K562 (cell line): ENCODE measurements around the gene PYGB. TPM values are rescaled to one million over a fixed set of nuclear protein-coding genes. Genes with fewer than 3 reads are reported as not detected.
A peak's percentile ranks its signal among the peaks of the same experiment; 100 is the strongest.

Source experiments
- ATAC-seq: fragments of 200-7000 bp; cut with Tn5 transposase; 3 replicates; pipeline ENCODE4 v1.9.1; 2020; ENCODE audit warnings: moderate library complexity
- BruUV-seq: library from RNA; stranded (reverse); fragments of 400-500 nt; replicated peaks from 2 replicates; lab custom pipeline; 2021; lab: Mats Ljungman, UMichigan
- CTCF ChIA-PET: fragments of 300-600 bp; formaldehyde crosslinking; extraction: SDS; loops from one replicate; lab custom pipeline; 2021; ENCODE audit warnings: low intra/inter-chr PET ratio; lab: Yijun Ruan, JAX
- POLR2A ChIA-PET: fragments of 300-600, 350-650 bp; sonication (Branson Sonifier 250); formaldehyde crosslinking; extraction: SDS; loops from one replicate; lab custom pipeline; 2021; ENCODE audit warnings: antibody characterized with exemption, inconsistent platforms; lab: Yijun Ruan, JAX
- DNase-seq, 4 experiments: peaks; one replicate each; pipeline versions ENCODE4 v3.0.0 to v3.0.0-alpha.2; 2011 to 2018; ENCODE audit warnings: low spot score in 3 of 4, mixed read lengths in 3 of 4; ENCODE audit errors: extremely low read depth in 1 of 4
- FAIRE-seq: peaks from 2 replicates; lab custom pipeline; 2011; peaks lifted over from hg19 to GRCh38; lab: Jason Lieb, UNC
- H2AFZ ChIP-seq: 2 replicates; pipeline ENCODE4 v1.6.0; 2011; ENCODE audit warnings: low read depth, low read length, control low read depth, inconsistent platforms
- H3K27ac ChIP-seq: fragments of 200-600 bp; 3 replicates; pipeline ENCODE4 v1.8.0; 2011; ENCODE audit warnings: low read depth, mild to moderate bottlenecking, control low read depth, inconsistent platforms, low read length, moderate library complexity, mixed read lengths; ENCODE audit errors: extremely low read depth
- H3K27me3 ChIP-seq, 2 experiments: fragments of 300-600 bp in 1 of 2; 2 replicates in 1 of 2; 3 replicates in 1 of 2; pipeline versions ENCODE4 v1.6.0 to v1.8.0; 2011; ENCODE audit warnings: inconsistent platforms in 2 of 2, low read length in 2 of 2, mild to moderate bottlenecking in 1 of 2, mixed read lengths in 1 of 2, moderate library complexity in 1 of 2; ENCODE audit not compliant: control insufficient read depth in 2 of 2, insufficient read depth in 2 of 2
- H3K36me3 ChIP-seq: fragments of 300-600 bp; 3 replicates; pipeline ENCODE4 v1.8.0; 2011; ENCODE audit warnings: mild to moderate bottlenecking, low read length, inconsistent platforms; ENCODE audit not compliant: control insufficient read depth, insufficient read depth
- H3K4me1 ChIP-seq, 2 experiments: fragments of 200-600 bp in 1 of 2; replicated peaks in 1 of 2; 2 replicates in 1 of 2; 3 replicates in 1 of 2; pipeline versions ENCODE4 v1.5.1 to v1.8.0; 2011; ENCODE audit warnings: inconsistent platforms in 2 of 2, low read length in 2 of 2, mild to moderate bottlenecking in 1 of 2, mixed read lengths in 1 of 2, moderate library complexity in 1 of 2; ENCODE audit not compliant: control insufficient read depth in 2 of 2, insufficient read depth in 2 of 2
- H3K4me2 ChIP-seq: 2 replicates; pipeline ENCODE4 v1.6.1; 2011; ENCODE audit warnings: low read length, control low read depth, inconsistent platforms, mixed read lengths; ENCODE audit not compliant: insufficient read depth
- H3K4me3 ChIP-seq: fragments of 200-600 bp; sonication (generic), shearing (Covaris generic); 2 replicates; pipeline ENCODE4 v1.5.1; 2016; ENCODE audit warnings: control low read depth, inconsistent platforms
- H3K79me2 ChIP-seq: fragments of 200-600 bp; 3 replicates; pipeline ENCODE4 v1.8.0; 2011; ENCODE audit warnings: low read length, inconsistent platforms; ENCODE audit not compliant: control insufficient read depth, insufficient read depth
- H3K9ac ChIP-seq, 2 experiments: 2 replicates each; pipeline versions ENCODE4 v1.6.0 to v1.6.1; 2011; ENCODE audit warnings: low read depth in 2 of 2, low read length in 2 of 2, control low read depth in 1 of 2, inconsistent platforms in 1 of 2, mild to moderate bottlenecking in 1 of 2, mixed read lengths in 1 of 2; ENCODE audit not compliant: insufficient read depth in 1 of 2
- H3K9me1 ChIP-seq: one replicate; pipeline ENCODE4 v1.6.0; 2011; ENCODE audit warnings: inconsistent platforms, mild to moderate bottlenecking, low read length, moderate library complexity; ENCODE audit not compliant: control insufficient read depth, insufficient read depth
- H3K9me3 ChIP-seq: replicated peaks from 2 replicates; pipeline ENCODE4 v1.5.1; 2011; ENCODE audit warnings: low read depth, low read length, inconsistent platforms; ENCODE audit not compliant: control insufficient read depth, insufficient read depth
- H4K20me1 ChIP-seq: replicated peaks from 2 replicates; pipeline ENCODE4 v1.6.1; 2011; ENCODE audit warnings: low read length, inconsistent platforms, mixed read lengths; ENCODE audit not compliant: control insufficient read depth, insufficient read depth
- C11orf30 ChIP-seq: fragments of 450-650 bp; IDR thresholded peaks from 2 replicates; pipeline ENCODE4 v1.6.1; 2016; ENCODE audit warnings: low read depth, mild to moderate bottlenecking
- DEAF1 ChIP-seq: fragments of 450-650 bp; formaldehyde crosslinking; IDR thresholded peaks from 2 replicates; pipeline ENCODE4 v1.4.0; 2020; ENCODE audit warnings: mild to moderate bottlenecking, moderate library complexity
- HMGN3 ChIP-seq: IDR thresholded peaks from 2 replicates; pipeline ENCODE4 v1.6.1; 2011; ENCODE audit warnings: borderline replicate concordance, low read depth, mild to moderate bottlenecking, mixed read lengths, low read length; ENCODE audit not compliant: insufficient read length; ENCODE audit errors: extremely low read depth
- RNF219 ChIP-seq: fragments of 250-450 bp; sonication (Bioruptor Pico); IDR thresholded peaks from 2 replicates; pipeline ENCODE4 v1.5.0; 2022; ENCODE audit warnings: mild to moderate bottlenecking
- SRF ChIP-seq, 2 experiments: fragments of 250-450, 450-650 bp in 1 of 2; sonication (Bioruptor Pico) in 1 of 2; sonication (generic) in 1 of 2; formaldehyde crosslinking; IDR thresholded peaks; 2 replicates each; pipeline versions ENCODE4 v1.5.0 to v1.5.1; 2020 to 2022; ENCODE audit warnings: mild to moderate bottlenecking in 1 of 2, missing genetic modification reagents in 1 of 2
- ZNF316 ChIP-seq: fragments of 450-650 bp; IDR thresholded peaks from 2 replicates; pipeline ENCODE4 v1.6.1; 2016
- ZNF507 ChIP-seq: conservative IDR thresholded peaks from 2 replicates; pipeline ENCODE4 v1.6.1; 2017; ENCODE audit warnings: missing genetic modification characterization, missing compliant biosample characterization
- WGBS: fragments of 100-300 bp; shearing (Covaris generic); methylation state at CpG from one replicate; pipeline ENCODE4 v1.1.6; 2016; ENCODE audit warnings: low coverage, mixed read lengths; ENCODE audit not compliant: insufficient coverage; ENCODE audit errors: missing lambda C conversion rate; 5-methylcytosine and 5-hydroxymethylcytosine counted together
- in situ Hi-C: fragments of 300-500 bp; cut with MboI; formaldehyde crosslinking; loops from 4 replicates; pipeline ENCODE4 v1.15.0; 2018; ENCODE audit warnings: inconsistent platforms, mixed read lengths
- intact Hi-C: fragments of 100-400 bp; cut with micrococcal nuclease; formaldehyde crosslinking; loops from 2 replicates; pipeline ENCODE4 v1.14.2; 2022
- polyA plus RNA-seq, 8 experiments: library from polyadenylated mRNA; depleted of rRNA in 4 of 8; stranded (reverse) in 5 of 8; unstranded in 3 of 8; fragments of >200 nt; fragmentation: Nextera tagmentation in 2 of 8; fragmentation: Illumina TruSeq in 1 of 8; extraction: Ambion mirVana in 2 of 8; extraction: Trizol in 1 of 8; gene quantifications; 2 replicates each; pipeline versions ENCODE4 v1.2.1 to v1.2.3, GENCODE V29; 2011 to 2014; ENCODE audit warnings: inconsistent platforms in 1 of 8, missing spikeins in 1 of 8
- total RNA-seq, 7 experiments: library from RNA; depleted of rRNA in 6 of 7; stranded (reverse); fragments of >200 nt in 6 of 7; fragmentation: Illumina TruSeq in 2 of 7; extraction: Trizol in 2 of 7; gene quantifications; 2 replicates each; pipeline versions ENCODE4 v1.2.1 to v1.2.3, GENCODE V29; 2011 to 2021; ENCODE audit warnings: low replicate concordance in 1 of 7

The PYGB gene
- total and polyA plus RNA-seq, 9 of the 15 experiments (the other 6 are each of a cell fraction or from before 2014, with no cell fraction given): 0.34 to 18.0 (median 9.8) TPM

- no peak for TF ChIP-seq SRF (CRISPR knock-in tag; IDR thresholded peaks at IDR 0.05)
- no peak for TF ChIP-seq DEAF1
Measured at GRCh38 chr20:25336561-25337422, 88.9 kb downstream of the PYGB start (continued).

- no peaks in the 10 kb centered on the region; the same call in 2 of the 3 replicates for H3K79me2 ChIP-seq
- peak; percentile 40; the same call in 1 of the 2 replicates for TF ChIP-seq ZNF316
- TF ChIP-seq HMGN3: no peak
- no peak for TF ChIP-seq ZNF507
- no peak for TF ChIP-seq RNF219 (CRISPR knock-in tag)
- peak; percentile 40; the same call in 1 of the 2 replicates for TF ChIP-seq C11orf30
- ATAC-seq: peak; percentile 34; the same call in 1 of the 3 replicates
- in situ Hi-C loops: no loop called here
- H3K9ac ChIP-seq: no peak overlapping the region; a peak in 1 of 4 replicates
- ChIA-PET CTCF (interaction anchor here (2.6 kb wide), 1 partner anchor 60 kb away, joined by 7 read pairs; no protein-coding TSS in a partner anchor), POLR2A (no interaction called here)
- BruUV-seq: no TSS peak
- no peaks in the 10 kb centered on the region for H4K20me1 ChIP-seq
- H3K9me1 ChIP-seq: no peaks in the 10 kb centered on the region
- H3K27me3 ChIP-seq: no peaks in the 10 kb centered on the region
- 70% methylated on average over 6 of the region's 11 CpGs for WGBS
- no peak for FAIRE-seq
- H3K4me3 ChIP-seq: no peak overlapping the region
- H3K27ac ChIP-seq: no peak overlapping the region
- no peaks in the 10 kb centered on the region; a peak in 1 of 5 replicates for H3K4me1 ChIP-seq
- no peak for DNase-seq
- no peaks in the 10 kb centered on the region for H3K36me3 ChIP-seq
- intact Hi-C loops: no loop called here
- no peak overlapping the region for H2AFZ ChIP-seq
- no peaks in the 10 kb centered on the region for H3K9me3 ChIP-seq
- no peak overlapping the region for H3K4me2 ChIP-seq
Measured at GRCh38 chr20:25338112-25339023, 90.5 kb downstream of the PYGB start.
